ENCODE measurements around the gene FEN1.

DNA sequence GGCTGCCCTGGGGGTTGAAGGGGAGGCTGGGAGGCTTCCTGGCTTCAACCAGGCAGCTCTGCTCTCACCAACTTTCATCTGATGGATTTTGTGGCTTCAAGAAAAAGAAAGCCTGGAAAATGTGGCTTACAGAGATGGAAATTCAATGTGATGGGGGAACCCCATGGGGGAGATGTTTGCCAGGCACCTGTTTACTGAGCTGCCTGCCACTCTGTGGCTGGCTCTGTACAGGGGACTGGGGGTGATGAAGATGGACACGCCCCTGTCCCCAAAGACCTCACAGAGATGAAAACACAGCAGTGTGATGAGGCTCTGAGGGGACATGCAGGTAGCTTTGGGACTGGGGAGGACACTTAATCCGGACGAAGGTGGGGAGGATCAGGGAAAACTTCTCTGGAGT, 10.4 kb upstream of the FEN1 start:
- TF ChIP-seq, protein P1, sequence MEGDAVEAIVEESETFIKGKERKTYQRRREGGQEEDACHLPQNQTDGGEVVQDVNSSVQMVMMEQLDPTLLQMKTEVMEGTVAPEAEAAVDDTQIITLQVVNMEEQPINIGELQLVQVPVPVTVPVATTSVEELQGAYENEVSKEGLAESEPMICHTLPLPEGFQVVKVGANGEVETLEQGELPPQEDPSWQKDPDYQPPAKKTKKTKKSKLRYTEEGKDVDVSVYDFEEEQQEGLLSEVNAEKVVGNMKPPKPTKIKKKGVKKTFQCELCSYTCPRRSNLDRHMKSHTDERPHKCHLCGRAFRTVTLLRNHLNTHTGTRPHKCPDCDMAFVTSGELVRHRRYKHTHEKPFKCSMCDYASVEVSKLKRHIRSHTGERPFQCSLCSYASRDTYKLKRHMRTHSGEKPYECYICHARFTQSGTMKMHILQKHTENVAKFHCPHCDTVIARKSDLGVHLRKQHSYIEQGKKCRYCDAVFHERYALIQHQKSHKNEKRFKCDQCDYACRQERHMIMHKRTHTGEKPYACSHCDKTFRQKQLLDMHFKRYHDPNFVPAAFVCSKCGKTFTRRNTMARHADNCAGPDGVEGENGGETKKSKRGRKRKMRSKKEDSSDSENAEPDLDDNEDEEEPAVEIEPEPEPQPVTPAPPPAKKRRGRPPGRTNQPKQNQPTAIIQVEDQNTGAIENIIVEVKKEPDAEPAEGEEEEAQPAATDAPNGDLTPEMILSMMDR (IDR thresholded peaks at IDR 0.05): no peak
- no peak for TF ChIP-seq EZH2 (IDR thresholded peaks at IDR 0.05; ENCODE audit: borderline replicate concordance, insufficient read depth, low read depth, low read length, poor library complexity, severe bottlenecking)

All from B cell (primary cell).